HEK293T (cell line): ENCODE results near the gene NAA16.

Experiments used
- CTBP1 ChIP-seq: fragments of 450-650 bp; IDR thresholded peaks from 2 replicates; pipeline ENCODE4 v1.6.1; 2016; ENCODE audit warnings: borderline replicate concordance
- FOXA1 ChIP-seq: fragments of 450-650 bp; IDR thresholded peaks from 2 replicates; pipeline ENCODE4 v1.6.1; 2016; ENCODE audit warnings: mild to moderate bottlenecking
- FOXM1 ChIP-seq: fragments of 450-650 bp; IDR thresholded peaks from 2 replicates; pipeline ENCODE4 v1.6.1; 2017; ENCODE audit warnings: mild to moderate bottlenecking, borderline replicate concordance
- NFRKB ChIP-seq: fragments of 450-650 bp; IDR thresholded peaks from 2 replicates; pipeline ENCODE4 v1.6.1; 2016; ENCODE audit warnings: mild to moderate bottlenecking, moderate library complexity

DNA sequence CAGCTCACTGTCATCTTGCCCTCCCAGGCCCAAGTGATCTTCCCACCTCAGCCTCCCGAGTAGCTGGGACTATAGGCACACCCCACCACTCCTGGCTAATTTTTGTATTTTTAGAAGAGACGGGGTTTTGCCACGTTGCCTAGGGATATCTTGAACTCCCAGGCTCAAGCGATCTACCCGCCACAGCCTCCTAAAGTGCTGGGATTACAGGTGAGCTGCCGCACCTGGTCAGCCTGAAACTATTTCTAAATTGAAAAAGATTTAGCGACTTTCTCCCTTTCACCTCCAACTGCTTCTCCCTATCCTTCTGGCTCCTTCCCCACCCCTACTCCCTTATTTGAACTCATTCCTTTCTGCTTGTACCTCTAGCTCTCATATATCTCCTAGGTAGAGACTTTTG is 19.8 kb upstream of the NAA16 start:
- no peak for TF ChIP-seq FOXM1
- TF ChIP-seq NFRKB = no peak
- no peak for TF ChIP-seq CTBP1
- no peak for TF ChIP-seq FOXA1
